MM.1S (cell line): Measurements from ENCODE around the gene CDK2AP2.

Experiments
- EZH2 ChIP-seq: fragments of 300-600 bp; sonication (generic); optimal IDR thresholded peaks from 2 replicates; pipeline ENCODE3; 2017; ENCODE audit warnings: low read depth, mild to moderate bottlenecking, antibody characterized with exemption, low read length, mixed read lengths
- TF ChIP-seq, protein P1 (sequence below): fragments of 300-600 bp; sonication (generic); IDR thresholded peaks from 2 replicates; pipeline ENCODE4 v1.5.1; 2016; ENCODE audit warnings: antibody characterized with exemption, low read length, mixed read lengths

- TF ChIP-seq, protein P1, sequence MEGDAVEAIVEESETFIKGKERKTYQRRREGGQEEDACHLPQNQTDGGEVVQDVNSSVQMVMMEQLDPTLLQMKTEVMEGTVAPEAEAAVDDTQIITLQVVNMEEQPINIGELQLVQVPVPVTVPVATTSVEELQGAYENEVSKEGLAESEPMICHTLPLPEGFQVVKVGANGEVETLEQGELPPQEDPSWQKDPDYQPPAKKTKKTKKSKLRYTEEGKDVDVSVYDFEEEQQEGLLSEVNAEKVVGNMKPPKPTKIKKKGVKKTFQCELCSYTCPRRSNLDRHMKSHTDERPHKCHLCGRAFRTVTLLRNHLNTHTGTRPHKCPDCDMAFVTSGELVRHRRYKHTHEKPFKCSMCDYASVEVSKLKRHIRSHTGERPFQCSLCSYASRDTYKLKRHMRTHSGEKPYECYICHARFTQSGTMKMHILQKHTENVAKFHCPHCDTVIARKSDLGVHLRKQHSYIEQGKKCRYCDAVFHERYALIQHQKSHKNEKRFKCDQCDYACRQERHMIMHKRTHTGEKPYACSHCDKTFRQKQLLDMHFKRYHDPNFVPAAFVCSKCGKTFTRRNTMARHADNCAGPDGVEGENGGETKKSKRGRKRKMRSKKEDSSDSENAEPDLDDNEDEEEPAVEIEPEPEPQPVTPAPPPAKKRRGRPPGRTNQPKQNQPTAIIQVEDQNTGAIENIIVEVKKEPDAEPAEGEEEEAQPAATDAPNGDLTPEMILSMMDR: no peak
- TF ChIP-seq EZH2: no peak
Measured at GRCh38 chr11:67506426-67507051, 1.4 kb downstream of the CDK2AP2 start.
